Aorta (tissue), 5 donors: Measurements from ENCODE around the gene SIL1. TPM values are rescaled to one million over a fixed set of nuclear protein-coding genes. Genes with fewer than 3 reads are reported as not detected.

ENCODE experiments used
- ATAC-seq: fragments of 200-7000 bp; cut with Tn5 transposase; one replicate; pipeline ENCODE4 v1.9.1; 2022; ENCODE audit warnings: moderate library complexity; ENCODE audit not compliant: low FRiP score
- DNase-seq, 2 donors: peaks; one replicate each; pipeline ENCODE4 v3.0.0-alpha.2; 2020
- H3K27ac ChIP-seq, 2 donors: one replicate each; pipeline ENCODE4 v1.5.1; 2013; ENCODE audit warnings: low read length in 2 of 2, mild to moderate bottlenecking in 2 of 2, moderate library complexity in 2 of 2, control low read depth in 1 of 2, inconsistent platforms in 1 of 2, low read depth in 1 of 2
- H3K27me3 ChIP-seq, 2 donors: one replicate each; pipeline ENCODE4 v1.6.1; 2013; ENCODE audit warnings: control low read depth in 1 of 2, low read length in 1 of 2, mild to moderate bottlenecking in 1 of 2, moderate library complexity in 1 of 2; ENCODE audit not compliant: insufficient read depth in 2 of 2, control insufficient read depth in 1 of 2
- H3K36me3 ChIP-seq, 2 donors: one replicate each; pipeline ENCODE4 v1.6.1; 2013; ENCODE audit warnings: control low read depth in 1 of 2, low read length in 1 of 2, mild to moderate bottlenecking in 1 of 2; ENCODE audit not compliant: insufficient read depth in 2 of 2, control insufficient read depth in 1 of 2
- H3K4me1 ChIP-seq, 2 donors: one replicate each; pipeline ENCODE4 v1.6.1; 2013; ENCODE audit warnings: low read length in 2 of 2, control low read depth in 1 of 2, mild to moderate bottlenecking in 1 of 2, moderate library complexity in 1 of 2; ENCODE audit not compliant: insufficient read depth in 2 of 2, control insufficient read depth in 1 of 2
- H3K4me3 ChIP-seq, 2 donors: one replicate each; pipeline ENCODE4 v1.5.1; 2013; ENCODE audit warnings: low read length in 2 of 2, control low read depth in 1 of 2, mild to moderate bottlenecking in 1 of 2
- H3K9me3 ChIP-seq: one replicate; pipeline ENCODE4 v1.6.1; 2013; ENCODE audit warnings: mild to moderate bottlenecking, low read length; ENCODE audit not compliant: control insufficient read depth
- WGBS, 2 donors: extraction: QIAGEN DNeasy Blood & Tissue Kit; methylation state at CpG; one replicate each; pipeline ENCODE4 v1.1.7; 2013; 5-methylcytosine and 5-hydroxymethylcytosine counted together
- intact Hi-C, 2 donors: fragments of 100-400 bp; cut with DNase I; formaldehyde crosslinking; loops; one replicate each; pipeline versions ENCODE4 v1.14.2 to v1.15.0; 2022
- polyA plus RNA-seq, 2 donors: library from polyadenylated mRNA; stranded (reverse); fragments of 200-250 nt; gene quantifications; one replicate each; pipeline ENCODE4 v1.2.3, GENCODE V29; 2013
- total RNA-seq, 2 donors: library from RNA; stranded (reverse); fragmentation: NEBNext Ultra II Directional; extraction: Animal tissue kit (Norgen Biotek cat#: 25700); gene quantifications; one replicate each; pipeline ENCODE4 v1.2.1, GENCODE V29; 2021
- donor health status: healthy with polysubstance abuse.
- donor health status: Bipolar disorder and iron deficiency.
- donor health status: DM: no; HTN: no; CAD: no.
- donor health status: DM: no; HTN: no; CAD: no.
- donor health status: DM: yes; HTN: yes; CAD: no.

SIL1 gene
- total and polyA plus RNA-seq, 4 donors, result 19.4 to 58.9 (median 49.2) TPM

GRCh38 chr5:138912093-138912492 lies 286.1 kb downstream of the SIL1 start:
- Histone ChIP-seq H3K4me3 (no peak overlapping the region), H3K36me3 (no peaks in the 10 kb centered on the region), H3K27ac (peak overlapping the region; percentile 24 to 51), H3K9me3 (no peaks in the 10 kb centered on the region), H3K4me1 (peaks cover 3 to 6% of the 10 kb centered on the region in 2 donors), H3K27me3 (no peaks in the 10 kb centered on the region)
- intact Hi-C loops, result no loop called here
- no peak for DNase-seq
- ATAC-seq, result no peak
- WGBS, 2 donors, result 64 to 69% methylated on average over 4 of the region's 4 CpGs

GRCh38 chr5:138911441-138911840 lies 286.7 kb downstream of the SIL1 start:
- intact Hi-C loops, result no loop called here
- Histone ChIP-seq H3K4me3 (no peak overlapping the region), H3K27ac (peak overlapping the region in 1 of 2 donors; percentile 51), H3K36me3 (no peaks in the 10 kb centered on the region), H3K4me1 (peaks cover 3 to 6% of the 10 kb centered on the region in 2 donors), H3K27me3 (no peaks in the 10 kb centered on the region), H3K9me3 (no peaks in the 10 kb centered on the region)
- ATAC-seq (no peak), DNase-seq (no peak)

- WGBS, 2 donors, result 93 to 95% methylated on average over 7 of the region's 7 CpGs
- no peak for ATAC-seq
- H3K27ac ChIP-seq, result no peak overlapping the region
- H3K4me1 ChIP-seq, result peaks cover 3 to 6% of the 10 kb centered on the region in 2 donors
- no peaks in the 10 kb centered on the region for H3K9me3 ChIP-seq
- no peaks in the 10 kb centered on the region for H3K27me3 ChIP-seq
- H3K4me3 ChIP-seq, result no peak overlapping the region
- DNase-seq, result no peak
- intact Hi-C loops, result no loop called here
- peaks cover 0 to 1% of the 10 kb centered on the region in 2 donors for H3K36me3 ChIP-seq
Observed at GRCh38 chr5:138910546-138911185, 287.5 kb downstream of the SIL1 start.

GRCh38 chr5:138909734-138910133 lies 288.4 kb downstream of the SIL1 start:
- Histone ChIP-seq H3K9me3 (no peaks in the 10 kb centered on the region), H3K36me3 (peaks cover 1 to 5% of the 10 kb centered on the region in 2 donors), H3K4me3 (no peak overlapping the region), H3K27me3 (no peaks in the 10 kb centered on the region), H3K4me1 (peaks cover 3 to 6% of the 10 kb centered on the region in 2 donors), H3K27ac (no peak overlapping the region)
- no peak for DNase-seq
- ATAC-seq, result no peak
- intact Hi-C loops, result no loop called here
- 96% methylated on average over 2 of the region's 2 CpGs for WGBS, 2 donors

GRCh38 chr5:138905541-138905940 lies 292.6 kb downstream of the SIL1 start:
- Histone ChIP-seq H3K36me3 (peaks cover 1 to 5% of the 10 kb centered on the region in 2 donors), H3K9me3 (no peaks in the 10 kb centered on the region), H3K4me3 (no peak overlapping the region), H3K27ac (no peak overlapping the region), H3K27me3 (no peaks in the 10 kb centered on the region), H3K4me1 (no peaks in the 10 kb centered on the region)
- 100% methylated on average over 1 of the region's 1 CpG for WGBS, 2 donors
- no peak for DNase-seq
- intact Hi-C loops, result no loop called here
- ATAC-seq, result no peak

- Histone ChIP-seq H3K4me1 (no peaks in the 10 kb centered on the region), H3K9me3 (no peaks in the 10 kb centered on the region), H3K27me3 (no peaks in the 10 kb centered on the region), H3K36me3 (peaks cover 1 to 5% of the 10 kb centered on the region in 2 donors), H3K27ac (no peak overlapping the region), H3K4me3 (no peak overlapping the region)
- DNase-seq, result no peak
- WGBS, 2 donors, result 59 to 61% methylated on average over 10 of the region's 10 CpGs
- no peak for ATAC-seq
- intact Hi-C loops, result no loop called here
Observed at GRCh38 chr5:138903130-138903775, 294.9 kb downstream of the SIL1 start.

- Histone ChIP-seq H3K4me1 (peaks cover 0 to 4% of the 10 kb centered on the region in 2 donors), H3K36me3 (peaks cover 1 to 5% of the 10 kb centered on the region in 2 donors), H3K27me3 (no peaks in the 10 kb centered on the region), H3K9me3 (no peaks in the 10 kb centered on the region), H3K27ac (peak overlapping the region in 1 of 2 donors; percentile 28), H3K4me3 (no peak overlapping the region)
- ATAC-seq (no peak), DNase-seq (no peak)
- intact Hi-C loops, result no loop called here
- 90 to 96% methylated on average over 2 of the region's 2 CpGs for WGBS, 2 donors
Observed at GRCh38 chr5:138901716-138902115, 296.5 kb downstream of the SIL1 start.

- Histone ChIP-seq H3K4me1 (peaks cover 0 to 4% of the 10 kb centered on the region in 2 donors), H3K36me3 (peaks cover 0 to 3% of the 10 kb centered on the region in 2 donors), H3K27me3 (no peaks in the 10 kb centered on the region), H3K4me3 (no peak overlapping the region), H3K27ac (no peak overlapping the region), H3K9me3 (no peaks in the 10 kb centered on the region)
- WGBS, 2 donors, result 75 to 77% methylated on average over 6 of the region's 6 CpGs
- DNase-seq (no peak), ATAC-seq (no peak)
- intact Hi-C loops, result no loop called here
Observed at GRCh38 chr5:138900281-138900965, 297.7 kb downstream of the SIL1 start.
